Stimulated activated CD8-positive, alpha-beta memory T cell treated with anti-CD3 and anti-CD28 coated beads, Interleukin-7, amount 100 ng/mL, for 4 hours (primary cell): ENCODE measurements around the gene TLE5.

Experiments
- DNase-seq, 2 donors: peaks; one replicate each; pipeline ENCODE4 v3.0.0-alpha.2; 2020; ENCODE audit warnings: low read depth in 2 of 2

TLE5 gene, protein sequence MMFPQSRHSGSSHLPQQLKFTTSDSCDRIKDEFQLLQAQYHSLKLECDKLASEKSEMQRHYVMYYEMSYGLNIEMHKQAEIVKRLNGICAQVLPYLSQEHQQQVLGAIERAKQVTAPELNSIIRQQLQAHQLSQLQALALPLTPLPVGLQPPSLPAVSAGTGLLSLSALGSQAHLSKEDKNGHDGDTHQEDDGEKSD

DNA sequence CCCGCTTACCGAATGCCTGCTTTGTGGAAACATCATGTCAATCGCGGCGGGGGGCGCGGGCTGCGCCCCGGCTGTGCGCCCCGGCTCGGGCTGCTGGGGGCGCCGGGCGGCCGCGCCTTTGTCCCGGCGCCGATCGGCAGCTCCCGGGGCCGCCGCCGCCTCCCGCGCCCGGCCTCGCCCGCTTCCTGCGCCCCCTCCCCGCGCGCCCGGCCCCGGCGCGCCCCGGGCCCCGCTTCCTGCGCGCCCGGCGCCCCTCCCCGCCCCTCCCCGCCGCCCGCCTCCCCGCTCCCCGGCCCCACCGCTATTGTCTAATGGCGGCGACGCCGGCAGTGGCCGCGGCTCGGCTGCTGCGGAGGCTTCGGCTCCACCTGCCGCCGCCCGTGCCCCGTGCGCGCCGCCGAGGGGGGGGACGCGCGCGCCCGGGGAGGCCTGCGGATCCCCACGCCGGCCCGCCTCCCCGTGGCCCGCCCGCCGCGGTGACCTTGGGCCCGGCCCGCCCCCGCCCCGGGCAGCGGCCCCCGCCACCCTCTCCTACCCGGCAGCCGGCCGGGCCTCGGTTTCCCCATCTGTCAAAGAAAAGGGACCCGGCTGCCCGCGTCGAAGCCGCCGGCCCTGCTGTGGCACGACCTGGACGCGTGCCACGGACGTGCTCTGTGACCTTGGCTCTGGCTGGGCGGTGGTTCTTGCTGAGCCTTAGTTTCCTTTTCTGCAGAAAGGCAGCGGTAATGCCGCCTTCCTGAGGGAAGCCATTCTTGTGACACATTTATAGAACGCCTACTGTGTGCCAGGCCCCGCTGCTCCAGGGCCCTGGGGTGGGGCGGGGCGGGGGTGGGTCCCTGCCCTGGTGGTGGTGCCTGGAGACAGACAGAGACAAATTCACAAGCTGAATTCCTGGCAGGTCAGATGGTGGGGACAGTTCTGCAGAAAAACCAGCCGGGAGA lies at the start of gene TLE5:
TSS of gene TLE5 (minus strand) at position 331 of the 941 bp plus-strand sequence. CDS start at position 36, 295 bp downstream.
- peak in 1 of 2 donors; percentile 66 for DNase-seq

DNA sequence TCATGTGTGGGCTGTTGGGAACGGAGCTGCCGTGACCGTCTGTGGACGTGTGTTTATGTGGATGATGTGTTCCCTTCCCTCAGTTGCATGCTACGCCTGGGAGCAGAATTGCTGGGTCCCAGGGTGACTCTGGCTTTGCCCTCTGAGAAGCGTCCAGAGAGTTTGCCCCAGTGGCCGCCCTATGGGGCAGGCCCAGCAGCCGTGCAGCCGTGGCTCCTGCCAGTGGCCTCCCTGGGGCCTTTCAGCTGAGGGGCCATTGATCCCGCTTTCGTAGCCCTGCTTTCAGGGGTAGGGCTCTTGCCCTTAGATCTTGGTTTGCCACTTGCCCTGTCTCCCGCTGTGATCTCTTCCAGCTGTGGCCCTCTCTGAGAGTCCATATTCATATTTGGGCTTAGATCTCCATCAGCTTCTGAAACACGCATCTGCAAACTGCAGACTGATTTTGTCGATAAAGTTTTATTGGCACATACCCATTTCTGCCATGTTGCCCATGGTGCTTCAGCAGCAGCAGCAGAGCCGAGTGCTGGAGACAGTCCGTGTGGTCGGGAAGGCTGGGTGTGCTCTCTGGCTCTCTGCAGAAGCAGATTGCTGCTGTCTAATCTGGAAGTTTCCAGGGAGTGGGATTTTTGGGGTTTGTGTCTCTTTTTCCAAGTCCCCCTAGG lies 49.4 kb upstream of the TLE5 start:
- no peak for DNase-seq

DNA sequence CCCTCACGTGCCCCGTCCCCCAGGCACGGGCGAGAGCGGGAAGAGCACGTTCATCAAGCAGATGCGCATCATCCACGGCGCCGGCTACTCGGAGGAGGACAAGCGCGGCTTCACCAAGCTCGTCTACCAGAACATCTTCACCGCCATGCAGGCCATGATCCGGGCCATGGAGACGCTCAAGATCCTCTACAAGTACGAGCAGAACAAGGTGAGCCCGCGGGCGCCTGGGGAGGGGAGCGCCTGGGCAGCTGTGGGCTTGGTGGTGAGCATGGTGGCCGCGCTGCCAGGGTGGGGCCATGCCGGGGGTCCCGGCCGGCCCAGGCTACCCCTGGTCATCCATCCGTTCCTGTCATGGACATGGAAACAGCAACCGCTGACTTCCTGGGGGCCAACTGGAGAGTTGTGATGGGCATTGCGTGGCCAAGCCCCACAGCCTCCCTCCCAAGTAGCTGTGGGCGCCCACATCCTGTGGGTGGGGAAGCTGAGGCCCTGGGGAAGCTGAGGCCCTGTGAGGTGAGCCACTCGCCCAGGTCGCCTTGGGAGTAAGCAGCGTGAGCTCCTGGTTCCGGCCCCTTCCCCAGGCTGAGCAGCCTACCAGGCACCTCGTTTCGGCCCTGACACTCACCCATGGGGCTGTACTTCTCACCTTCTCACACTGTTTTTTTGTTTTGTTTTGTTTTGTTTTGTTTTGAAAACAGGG lies 48.0 kb upstream of the TLE5 start:
- no peak for DNase-seq

DNA sequence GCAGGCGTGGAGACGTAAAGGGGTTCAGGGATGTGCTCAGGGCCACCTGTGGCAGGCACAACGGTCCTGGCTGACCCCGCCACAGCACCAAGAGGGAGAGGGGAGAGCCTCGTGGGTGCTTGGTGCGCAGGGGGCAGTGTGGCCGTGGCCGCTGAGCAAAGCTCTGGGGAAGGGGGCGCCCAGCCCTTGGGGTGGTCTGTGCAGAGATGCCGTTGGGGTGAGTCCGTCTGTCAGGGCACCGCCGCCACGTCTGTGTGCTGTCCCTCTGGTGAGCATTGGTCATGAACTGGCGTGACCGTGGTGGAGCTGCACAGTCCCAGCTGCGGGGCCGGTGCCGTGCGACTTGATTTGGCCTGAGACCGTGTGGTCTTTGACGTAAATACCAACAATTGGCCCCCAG lies 47.2 kb upstream of the TLE5 start:
- DNase-seq: no peak

DNA sequence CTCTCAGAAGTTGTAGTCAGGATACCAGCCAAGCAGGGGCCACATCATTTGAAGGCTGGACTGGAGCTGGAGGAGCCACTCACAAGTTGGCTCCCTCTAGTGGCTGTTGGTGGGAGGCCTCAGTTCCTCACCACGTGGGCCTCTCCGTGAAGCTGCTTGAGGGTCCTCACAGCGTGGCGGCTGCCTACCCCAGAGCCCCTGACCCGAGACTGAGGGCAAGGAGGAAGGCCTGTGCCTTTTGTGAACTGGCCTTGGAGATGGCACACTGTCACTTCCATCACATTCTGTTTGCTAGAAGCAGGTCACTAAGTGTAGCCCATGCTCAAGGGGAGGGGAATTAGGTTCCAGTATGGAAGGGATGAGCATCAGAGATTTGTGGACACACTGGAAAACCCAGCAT lies 46.5 kb upstream of the TLE5 start:
- peak; percentile 55 to 60 for DNase-seq

DNA sequence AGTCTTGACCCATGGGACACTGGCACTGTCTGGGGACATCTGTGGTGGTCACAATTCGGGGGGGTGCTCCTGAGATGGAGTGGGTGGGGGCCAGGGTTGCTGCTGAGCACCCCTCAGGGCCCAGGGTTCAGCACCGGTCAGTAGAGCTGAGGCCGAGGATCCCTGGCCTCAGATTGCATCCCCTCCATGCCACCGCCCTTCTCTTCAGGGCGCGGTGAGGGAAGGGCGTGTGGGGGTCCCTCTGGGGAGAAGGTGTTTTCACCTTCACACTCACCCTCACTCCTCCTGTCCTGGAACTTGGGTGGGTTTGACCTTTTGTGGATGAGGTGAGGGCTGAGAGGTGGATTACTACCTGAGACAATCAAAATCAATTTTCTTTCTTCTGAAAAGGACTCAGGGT lies 45.4 kb upstream of the TLE5 start:
- DNase-seq: no peak

DNA sequence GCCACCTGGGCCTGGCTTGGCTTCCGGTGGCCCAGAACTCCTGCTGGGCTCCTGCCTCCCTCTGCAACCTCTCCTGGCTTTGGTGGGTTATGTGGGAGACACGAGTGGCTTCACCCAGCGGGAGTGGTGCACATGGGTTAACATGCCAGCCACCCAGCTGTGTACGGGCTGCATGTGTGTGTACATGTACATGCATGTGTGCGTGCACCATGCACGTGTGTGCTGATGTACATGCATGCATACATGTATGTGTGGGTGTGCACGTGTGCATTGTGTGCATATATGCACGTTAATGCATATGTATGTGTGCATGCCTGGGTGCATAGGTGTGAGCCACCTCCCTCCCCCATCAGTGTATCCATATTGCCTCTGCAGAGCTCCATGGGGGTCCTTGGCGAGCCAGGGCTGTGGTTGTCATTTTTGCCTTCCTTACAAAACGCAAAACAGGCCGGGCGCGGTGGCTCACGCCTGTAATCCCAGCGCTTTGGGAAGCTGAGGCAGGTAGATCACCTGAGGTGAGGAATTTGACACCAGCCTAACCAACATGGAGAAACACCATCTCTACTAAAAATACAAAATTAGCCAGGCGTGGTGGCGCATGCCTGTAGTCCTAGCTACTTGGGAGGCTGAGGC lies 44.3 kb upstream of the TLE5 start:
- DNase-seq: no peak

DNA sequence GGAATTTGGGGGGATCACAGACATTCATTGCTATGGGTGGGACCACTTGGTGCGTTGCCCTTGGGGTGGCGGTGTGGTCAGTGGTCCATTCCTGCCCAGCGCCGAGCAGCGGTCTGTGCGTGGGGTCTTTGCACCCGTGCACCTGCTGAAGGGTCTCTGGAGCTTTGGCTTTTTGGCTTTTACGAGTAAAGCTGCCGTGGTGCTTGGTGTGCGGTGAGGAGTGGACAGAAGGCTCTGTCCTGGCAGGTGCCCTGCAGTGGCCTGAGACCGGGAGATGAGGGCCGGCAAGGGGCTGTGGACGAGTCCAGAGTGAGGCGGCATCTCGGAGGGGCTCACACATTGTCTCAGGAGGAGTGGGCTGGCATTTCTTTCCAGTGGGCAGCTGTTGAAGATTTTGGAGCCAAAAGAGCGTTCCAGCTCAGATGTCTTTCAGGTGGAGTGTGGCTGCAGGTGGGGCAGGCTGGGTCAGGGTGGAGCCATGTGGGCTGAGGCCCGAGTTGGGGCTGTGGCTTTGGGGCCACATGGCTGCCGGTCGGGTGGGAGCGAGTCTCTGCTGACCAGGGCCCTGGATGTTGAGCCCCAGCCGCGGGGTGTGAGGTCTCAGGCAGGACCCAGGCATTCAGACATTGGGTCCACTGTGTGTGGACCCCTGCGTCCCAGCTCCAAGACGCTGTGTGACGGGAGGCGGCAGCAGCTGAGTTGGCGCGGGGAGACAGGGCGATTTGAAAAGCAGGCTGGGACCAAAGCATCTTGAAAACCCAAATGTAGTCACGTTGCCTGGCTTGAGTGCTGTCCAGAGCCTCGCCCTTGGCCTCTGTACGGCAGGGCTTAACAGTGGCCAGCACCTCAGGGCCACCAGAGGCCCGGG lies 43.6 kb upstream of the TLE5 start:
- no peak for DNase-seq

DNA sequence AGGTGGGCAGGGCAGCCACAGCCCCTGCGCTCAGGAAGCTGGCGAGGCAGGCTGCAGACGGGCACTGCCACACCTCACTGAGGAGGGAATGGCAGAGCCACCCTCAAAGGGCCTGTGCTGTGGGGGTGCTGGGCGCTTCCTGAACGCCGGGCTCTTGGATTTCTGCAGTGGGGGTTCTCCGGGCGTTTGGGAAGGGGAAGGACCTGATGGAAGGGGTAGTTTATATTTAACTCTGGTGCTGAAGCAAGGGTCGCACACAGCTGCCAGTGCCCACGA lies 42.4 kb upstream of the TLE5 start:
- no peak for DNase-seq

DNA sequence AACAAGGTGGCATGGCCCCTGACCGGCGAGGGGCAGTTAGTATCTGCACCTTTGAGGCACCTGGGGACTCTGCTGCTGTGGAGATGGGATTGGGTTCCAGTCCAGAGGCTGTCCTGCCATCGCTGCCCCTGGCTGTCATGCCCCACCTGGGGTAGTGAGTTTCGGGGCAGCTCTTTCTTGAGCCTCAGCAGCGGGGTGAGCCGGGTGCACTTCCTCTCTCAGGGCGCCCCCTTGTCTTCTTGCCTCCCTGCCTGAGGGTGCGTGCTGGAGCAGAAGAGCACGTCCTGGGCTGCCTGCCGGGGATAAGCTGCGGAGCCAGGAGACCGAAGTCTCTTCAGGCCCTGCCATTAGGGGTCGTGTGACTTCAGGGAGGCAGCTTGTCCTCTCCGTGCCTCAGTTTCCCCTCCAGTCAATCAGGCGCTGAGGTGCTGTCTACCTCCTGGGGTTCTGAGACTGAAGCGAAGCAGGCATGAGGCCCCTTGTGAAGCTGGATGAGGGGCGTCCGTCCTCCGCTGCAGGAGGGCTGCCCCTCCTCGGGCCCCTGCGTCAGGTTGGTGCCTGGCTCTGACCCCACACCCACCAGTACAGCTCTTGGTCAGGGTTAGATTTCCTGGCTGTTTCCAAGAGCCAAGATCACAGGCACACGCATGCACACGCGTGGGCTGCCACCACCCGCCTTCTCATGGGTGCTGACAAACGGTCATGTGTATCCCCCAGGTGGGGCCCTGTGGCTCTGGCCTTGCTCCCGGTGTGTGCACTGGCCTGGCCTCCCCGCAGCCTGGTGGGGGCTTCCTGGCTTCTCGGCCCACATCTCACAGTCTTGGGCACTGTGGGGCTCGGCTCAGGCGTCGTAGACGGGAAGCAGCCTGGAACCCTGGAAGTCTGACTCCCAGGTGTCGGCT lies 40.2 kb upstream of the TLE5 start:
- DNase-seq: no peak

DNA sequence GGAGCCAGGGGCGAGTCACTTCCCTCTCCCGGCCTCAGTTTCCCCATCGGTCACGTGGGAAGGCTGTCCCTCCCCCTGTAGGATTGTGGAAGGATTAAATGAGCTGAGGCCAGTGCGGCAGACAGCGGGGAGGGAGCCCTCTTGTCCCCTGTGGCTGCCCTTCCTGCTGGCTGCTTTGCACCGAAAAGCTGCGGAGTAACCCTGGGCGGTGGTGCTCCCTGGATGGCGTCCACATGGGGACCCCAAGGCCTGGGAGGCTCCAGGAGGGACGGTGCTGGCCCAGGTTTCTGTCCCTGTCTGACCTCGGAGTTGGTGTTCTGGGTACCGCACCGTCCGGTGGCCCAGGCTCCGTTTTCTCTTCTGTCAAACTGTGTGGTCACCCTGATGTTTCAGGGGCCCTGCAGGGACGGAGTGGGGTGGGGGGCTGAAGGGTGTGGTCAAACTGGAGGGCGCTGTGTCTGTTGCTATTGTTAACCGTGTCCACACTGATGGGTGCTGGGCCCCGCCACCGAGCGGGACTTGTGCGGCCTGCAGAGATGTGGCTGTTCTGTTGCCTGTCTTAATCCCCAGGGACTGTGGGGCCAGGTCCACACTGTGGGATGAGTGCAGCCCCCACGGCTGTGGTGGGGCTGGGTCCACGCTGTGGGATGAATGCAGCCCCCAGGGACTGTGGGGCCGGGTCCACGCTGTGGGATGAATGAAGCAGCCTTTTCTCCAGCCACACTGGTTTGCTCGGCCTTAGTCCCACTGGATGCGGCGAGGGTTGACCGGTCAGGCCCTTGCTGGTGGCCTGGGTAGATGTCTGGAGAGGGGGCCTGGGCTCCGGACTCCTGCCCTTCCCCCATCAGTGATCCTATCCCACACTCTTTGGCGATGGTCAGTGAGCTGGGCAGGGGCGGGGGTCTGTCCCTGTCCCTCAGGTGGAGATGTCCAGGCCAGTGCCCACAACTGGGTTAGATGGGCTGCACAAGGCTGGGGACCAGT lies 38.7 kb upstream of the TLE5 start:
- no peak for DNase-seq

DNA sequence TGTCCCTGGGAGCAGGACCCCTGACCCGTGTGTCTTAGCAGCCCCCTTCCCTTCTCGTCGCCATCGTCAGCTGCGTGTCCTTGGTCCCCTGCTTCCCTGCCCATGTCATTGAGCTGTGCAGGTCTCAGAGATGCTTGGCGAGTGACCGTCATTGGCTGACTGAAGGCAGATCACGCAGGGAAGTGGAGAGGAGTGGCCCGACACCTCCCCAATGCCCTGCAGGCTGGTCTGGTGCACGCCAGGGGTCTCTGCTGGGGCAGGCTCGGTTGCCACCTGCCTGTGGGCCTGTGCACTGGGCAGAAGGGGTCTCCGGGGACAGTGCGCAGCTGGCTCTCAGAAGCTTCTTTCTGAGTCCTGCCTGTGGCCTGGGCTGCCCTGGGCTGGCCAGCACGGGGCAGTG lies 38.0 kb upstream of the TLE5 start:
- no peak for DNase-seq

DNA sequence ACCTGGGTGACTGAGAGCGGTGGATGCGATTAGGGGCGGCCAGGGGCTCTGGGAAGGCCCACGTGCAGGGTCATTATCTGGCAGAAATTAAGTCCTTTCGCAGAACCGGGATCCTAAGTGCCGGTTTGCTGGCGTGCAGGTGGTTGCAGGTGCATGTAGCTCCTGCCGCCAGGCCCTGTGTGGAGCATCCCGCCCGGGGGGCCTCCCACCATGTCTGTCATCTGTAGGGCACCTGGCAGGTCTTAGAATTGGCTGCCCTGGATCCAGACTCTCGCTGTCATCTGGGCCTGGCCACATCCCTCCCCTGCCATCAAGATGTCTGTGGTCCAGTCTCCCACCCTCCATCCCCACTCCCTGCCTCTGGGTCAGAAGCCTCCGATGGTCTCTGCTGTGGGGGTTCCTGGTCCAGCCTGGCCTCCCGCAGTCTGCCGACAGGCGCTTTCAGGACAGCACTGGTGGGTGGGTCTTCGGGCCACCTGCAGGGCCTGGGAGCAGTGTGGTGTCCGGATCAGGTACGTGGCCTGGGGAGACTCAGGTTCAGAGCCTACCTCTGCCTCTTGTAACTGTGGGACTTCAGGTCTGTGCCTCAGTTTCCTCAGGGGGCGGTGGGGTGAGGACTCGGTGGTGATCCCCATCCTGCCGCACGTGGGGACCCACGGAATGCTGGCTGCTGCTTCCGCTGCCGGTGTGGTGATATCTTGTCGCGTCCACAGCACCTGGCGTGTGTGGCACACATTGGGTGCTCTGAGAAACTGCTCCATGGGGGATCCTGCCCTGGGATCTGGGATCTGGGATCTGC lies 37.3 kb upstream of the TLE5 start:
- DNase-seq: no peak

DNA sequence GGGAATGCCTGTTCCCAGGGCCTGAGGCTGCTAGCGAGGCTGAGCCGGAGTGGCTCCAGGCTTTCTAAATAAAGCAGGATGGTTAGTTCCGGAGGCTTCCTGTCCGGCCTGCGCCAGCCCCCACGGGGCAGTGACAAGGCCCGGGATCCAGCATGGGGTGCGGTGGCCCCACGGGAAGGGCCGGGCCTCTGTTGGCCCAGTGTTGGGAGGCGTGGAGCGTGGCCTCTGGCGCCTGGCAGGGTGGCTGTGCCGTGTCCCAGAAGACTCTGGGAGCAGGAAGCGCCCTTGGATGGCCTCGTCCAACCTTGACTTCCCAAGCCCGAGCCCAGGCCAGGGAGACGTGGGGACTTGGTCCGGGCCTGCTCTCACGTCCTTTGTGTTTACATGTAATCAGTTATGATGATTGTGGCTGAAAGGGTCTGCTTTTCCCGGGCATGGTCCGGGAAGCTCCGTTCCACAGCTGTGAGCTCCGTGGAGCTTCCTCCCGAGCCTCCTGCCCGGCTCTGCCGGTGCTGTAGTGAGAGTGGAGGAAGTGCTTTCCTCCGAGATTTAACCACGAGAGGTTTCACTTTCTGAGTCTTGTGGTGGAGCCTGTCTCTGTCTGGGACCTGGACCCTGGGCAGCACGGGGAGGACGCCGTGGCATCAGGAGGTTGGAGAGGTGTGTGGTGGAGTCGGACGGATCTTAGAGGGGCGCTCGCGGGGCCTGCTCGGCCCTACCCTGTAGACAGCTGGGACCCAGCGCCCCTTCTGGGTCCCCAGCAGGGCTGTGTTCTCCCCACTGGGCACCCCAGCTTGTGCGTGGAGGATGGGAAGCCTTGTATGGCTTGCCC lies 36.4 kb upstream of the TLE5 start:
- DNase-seq: no peak

DNA sequence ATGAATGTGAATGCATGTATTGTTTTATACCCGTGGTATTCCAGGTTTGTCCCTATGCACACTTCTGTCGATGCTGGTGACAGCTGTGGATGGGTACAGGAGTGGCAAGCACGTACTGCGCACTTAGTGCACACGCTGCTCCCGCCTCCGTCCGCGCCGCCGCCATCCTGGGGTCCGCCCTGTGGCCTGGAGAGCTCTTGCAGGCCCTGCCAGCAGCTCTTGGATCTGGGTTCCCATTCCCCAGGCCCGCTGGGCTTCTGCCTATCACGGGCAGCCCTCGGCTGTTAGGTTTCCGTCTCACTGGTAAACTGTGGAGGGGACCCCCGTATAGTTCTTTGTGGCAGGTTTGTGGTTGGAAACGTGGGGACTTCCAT lies 35.8 kb upstream of the TLE5 start:
- no peak for DNase-seq

DNA sequence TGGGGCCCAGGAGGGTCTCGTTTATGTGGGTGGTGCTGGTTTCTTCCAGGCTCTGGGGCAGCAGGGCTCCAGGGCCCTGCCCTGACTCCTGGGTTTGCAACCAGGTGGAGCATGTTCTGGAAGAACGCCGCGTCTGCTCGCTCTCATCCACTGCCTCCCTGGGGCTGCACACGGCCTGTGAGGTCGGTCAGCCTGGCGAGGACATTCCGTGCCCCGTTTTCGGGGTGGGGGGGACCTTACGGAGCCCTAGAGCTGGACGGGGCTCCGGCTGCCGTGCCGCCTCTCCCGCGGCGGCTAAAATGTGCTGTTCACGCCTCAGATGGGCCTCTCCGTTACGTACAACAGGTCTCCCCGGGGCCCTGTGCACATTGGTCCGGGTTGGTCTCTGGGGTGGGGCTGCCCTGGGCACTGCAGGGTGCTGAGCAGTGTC lies 35.2 kb upstream of the TLE5 start:
- no peak for DNase-seq

DNA sequence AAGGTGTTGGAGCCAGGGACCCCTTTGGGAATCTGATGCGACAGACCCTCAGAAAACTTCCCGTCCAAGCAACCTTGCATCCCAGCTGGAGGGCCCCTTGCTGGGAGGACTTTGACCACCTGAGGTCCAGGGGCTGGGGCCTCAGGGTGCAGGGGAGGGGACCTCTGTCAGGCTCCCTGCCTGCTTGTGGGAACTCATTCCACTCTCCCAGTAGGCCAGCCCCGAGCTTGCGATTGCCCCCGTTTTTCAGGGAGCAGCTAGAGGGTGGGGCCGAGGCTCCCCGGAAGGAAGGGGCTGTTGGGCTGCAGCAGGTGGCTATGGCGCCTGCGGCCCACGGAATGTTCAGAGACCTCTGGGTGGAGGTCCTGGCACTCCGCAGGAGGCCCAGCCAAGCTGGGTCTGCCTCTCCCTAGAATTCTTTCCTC lies 34.6 kb upstream of the TLE5 start:
- DNase-seq: no peak
